NB4 (cell line): ENCODE data around the gene CENPB.

Source experiments
- CTCF ChIP-seq: IDR thresholded peaks from one replicate; pipeline ENCODE4 v1.5.1; 2012; ENCODE audit warnings: low read depth, low read length
- POLR2A ChIP-seq: IDR thresholded peaks from 2 replicates; pipeline ENCODE4 v1.6.1; 2011; ENCODE audit warnings: mild to moderate bottlenecking; ENCODE audit not compliant: insufficient read length; ENCODE audit errors: extremely low read depth

GRCh38 chr20:3784863-3785239 lies 1.7 kb downstream of the CENPB start:
- TF ChIP-seq CTCF (no peak), POLR2A (no peak)
